Measurements from ENCODE around the gene BCAR1.
"Not testable (repeated sequence)": the region's sequence is repeated elsewhere in the genome, so short reads cannot be mapped to it uniquely, and the experiment has no call there.

Gene BCAR1

GRCh38 chr16:75272097-75272551 lies 20.7 kb upstream of the BCAR1 start:
- Histone ChIP-seq H3K9me3 (ENCODE audit: control insufficient read depth in 2 of 2, low read length in 2 of 2) (no peaks in the 10 kb centered on the region), H3K27me3 (ENCODE audit: control insufficient read depth in 1 of 2, insufficient read depth in 2 of 2, low read length in 2 of 2) (no peaks in the 10 kb centered on the region), H3K4me3 (ENCODE audit: low read length in 2 of 2) (no peak overlapping the region), H3K9ac (ENCODE audit: low read length in 2 of 2) (no peak overlapping the region), H3K27ac (ENCODE audit: low read length) (no peak overlapping the region), H3K36me3 (ENCODE audit: control insufficient read depth in 2 of 2, insufficient read depth in 2 of 2, low read length in 2 of 2) (no peaks in the 10 kb centered on the region), H3K4me1 (ENCODE audit: control insufficient read depth, insufficient read depth, low read length) (peaks cover 6% of the 10 kb centered on the region)

DNA sequence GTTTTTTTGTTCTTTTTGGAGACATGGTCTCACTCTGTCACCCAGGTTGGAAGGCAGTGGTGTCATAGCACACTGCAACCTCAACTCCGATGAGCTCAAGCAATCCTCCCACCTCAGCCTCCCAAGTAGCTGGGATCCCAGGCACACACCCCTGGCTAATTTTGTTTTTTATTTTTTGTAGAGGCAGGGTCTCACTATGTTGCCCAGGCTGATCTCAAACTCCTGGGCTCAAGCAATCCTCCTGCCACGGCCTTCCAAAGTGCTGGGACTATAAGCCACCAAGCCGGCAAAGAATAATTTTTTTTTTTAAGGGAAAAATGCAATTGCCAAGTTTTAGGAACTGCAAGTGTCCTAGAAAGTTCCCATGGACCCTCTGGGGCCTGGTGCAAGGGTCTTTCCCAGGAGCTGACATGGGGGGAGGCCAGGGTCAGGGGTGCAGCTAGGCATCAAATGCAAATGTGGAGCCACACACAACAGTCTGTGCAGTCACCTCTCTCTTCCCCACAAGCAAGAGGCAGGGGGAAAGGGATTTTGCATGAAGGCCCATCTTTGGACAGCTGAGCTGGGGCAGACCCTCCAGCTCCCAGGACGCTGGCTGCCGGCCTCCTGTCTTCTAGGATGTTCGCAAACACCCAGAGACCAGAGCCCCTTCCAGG lies 20.1 kb upstream of the BCAR1 start:
- H3K4me3 ChIP-seq (ENCODE audit: low read length in 2 of 2), result no peak overlapping the region
- peaks cover 7% of the 10 kb centered on the region for H3K4me1 ChIP-seq (ENCODE audit: control insufficient read depth, insufficient read depth, low read length)
- H3K36me3 ChIP-seq (ENCODE audit: control insufficient read depth in 2 of 2, insufficient read depth in 2 of 2, low read length in 2 of 2), result no peaks in the 10 kb centered on the region
- H3K27me3 ChIP-seq (ENCODE audit: control insufficient read depth in 1 of 2, insufficient read depth in 2 of 2, low read length in 2 of 2), result no peaks in the 10 kb centered on the region
- H3K9ac ChIP-seq (ENCODE audit: low read length in 2 of 2), result no peak overlapping the region
- H3K27ac ChIP-seq (ENCODE audit: low read length), result no peak overlapping the region
- no peaks in the 10 kb centered on the region for H3K9me3 ChIP-seq (ENCODE audit: control insufficient read depth in 2 of 2, low read length in 2 of 2)

DNA sequence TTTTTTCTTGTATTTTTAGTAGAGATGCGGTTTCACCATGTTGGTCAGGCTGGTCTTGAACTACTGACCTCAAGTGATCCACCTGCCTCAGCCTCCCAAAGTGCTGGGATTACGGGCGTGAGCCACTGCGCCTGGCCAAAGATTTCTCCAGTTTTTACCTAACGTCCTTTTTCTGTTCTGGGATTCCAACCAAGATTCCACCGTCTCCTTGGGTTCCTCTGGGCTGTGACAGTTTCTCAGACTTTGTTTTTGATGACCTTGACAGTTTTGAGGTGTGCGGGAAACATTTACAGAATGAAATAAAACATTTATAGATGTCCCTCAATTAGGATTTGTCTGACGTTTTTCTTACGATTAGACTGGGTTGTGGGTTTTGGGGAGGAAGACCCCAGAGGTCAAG lies 17.9 kb upstream of the BCAR1 start:
- H3K27me3 ChIP-seq (ENCODE audit: control insufficient read depth in 1 of 2, insufficient read depth in 2 of 2, low read length in 2 of 2); H3K9ac ChIP-seq (ENCODE audit: low read length in 2 of 2): not testable (repeated sequence)
- peaks cover 22% of the 10 kb centered on the region for H3K4me1 ChIP-seq (ENCODE audit: control insufficient read depth, insufficient read depth, low read length)

GRCh38 chr16:75267631-75268264 lies 16.3 kb upstream of the BCAR1 start:
- Histone ChIP-seq H3K4me3 (ENCODE audit: low read length in 2 of 2) (no peak overlapping the region), H3K36me3 (ENCODE audit: control insufficient read depth in 2 of 2, insufficient read depth in 2 of 2, low read length in 2 of 2) (no peaks in the 10 kb centered on the region), H3K27me3 (ENCODE audit: control insufficient read depth in 1 of 2, insufficient read depth in 2 of 2, low read length in 2 of 2) (no peaks in the 10 kb centered on the region), H3K27ac (ENCODE audit: low read length) (no peak overlapping the region), H3K4me1 (ENCODE audit: control insufficient read depth, insufficient read depth, low read length) (peaks cover 38% of the 10 kb centered on the region), H3K9ac (ENCODE audit: low read length in 2 of 2) (no peak overlapping the region), H3K9me3 (ENCODE audit: control insufficient read depth in 2 of 2, low read length in 2 of 2) (no peaks in the 10 kb centered on the region)

More for the DNA sequence above, 17.9 kb upstream of the BCAR1 start:
- not testable (repeated sequence) for H3K27ac ChIP-seq (ENCODE audit: low read length); H3K36me3 ChIP-seq (ENCODE audit: control insufficient read depth in 2 of 2, insufficient read depth in 2 of 2, low read length in 2 of 2); H3K4me3 ChIP-seq (ENCODE audit: low read length in 2 of 2); H3K9me3 ChIP-seq (ENCODE audit: control insufficient read depth in 2 of 2, low read length in 2 of 2)

DNA sequence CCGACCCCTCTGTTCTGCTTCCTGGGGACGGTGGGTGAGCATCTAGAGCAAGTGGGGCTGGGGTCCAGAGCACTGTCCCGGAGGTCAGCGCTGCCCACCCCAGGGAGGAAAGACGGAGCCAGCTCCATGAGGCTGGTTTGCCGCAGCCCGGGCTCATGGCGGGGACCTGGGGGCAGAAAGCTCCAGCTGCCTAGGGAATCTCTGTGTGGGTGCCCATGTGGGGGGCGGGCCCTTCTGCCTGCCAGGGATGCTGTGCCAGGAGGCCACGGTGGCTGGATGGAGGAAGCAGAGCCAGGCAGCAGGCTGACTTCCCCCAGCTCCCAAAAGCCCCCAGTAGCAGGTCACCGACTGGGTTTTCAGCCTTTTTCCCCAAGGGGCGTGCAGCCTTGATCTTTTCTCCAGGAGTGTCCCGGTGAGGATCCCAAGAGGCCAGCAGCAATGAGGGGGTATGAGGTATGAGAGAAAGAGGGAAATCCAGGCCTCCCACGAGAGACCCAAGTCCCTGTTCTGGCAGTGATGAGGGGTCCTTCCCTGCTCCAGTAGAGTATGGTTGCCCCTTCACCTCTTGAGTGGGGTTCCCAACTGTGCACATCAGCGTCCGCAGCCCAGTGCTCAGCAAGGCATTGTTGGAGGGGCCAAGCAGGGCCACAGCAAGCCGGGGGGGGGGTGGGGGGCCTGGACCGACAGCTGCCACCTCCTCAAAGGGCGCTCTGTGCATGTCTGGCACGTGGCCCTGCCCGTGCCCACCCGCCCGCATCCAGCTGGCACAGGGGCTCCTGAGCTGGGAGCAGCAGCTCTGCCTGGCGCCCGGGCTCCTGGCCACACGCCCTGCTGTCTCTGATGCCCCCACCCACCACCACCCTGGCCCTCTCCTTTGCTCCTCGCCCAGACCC lies 15.6 kb upstream of the BCAR1 start:
- peaks cover 46% of the 10 kb centered on the region for H3K4me1 ChIP-seq (ENCODE audit: control insufficient read depth, insufficient read depth, low read length)
- H3K9ac ChIP-seq (ENCODE audit: low read length in 2 of 2), result no peak overlapping the region
- H3K4me3 ChIP-seq (ENCODE audit: low read length in 2 of 2), result peak overlapping the region in 1 of 2 donors; percentile 89

GRCh38 chr16:75265911-75266701 lies 14.7 kb upstream of the BCAR1 start:
- Histone ChIP-seq H3K4me3 (ENCODE audit: low read length in 2 of 2) (peak overlapping the region; percentile 63 to 89), H3K27ac (ENCODE audit: low read length) (peak overlapping the region; percentile 64), H3K9ac (ENCODE audit: low read length in 2 of 2) (peak overlapping the region; percentile 75 to 99), H3K4me1 (ENCODE audit: control insufficient read depth, insufficient read depth, low read length) (peaks cover 54% of the 10 kb centered on the region), H3K36me3 (ENCODE audit: control insufficient read depth in 2 of 2, insufficient read depth in 2 of 2, low read length in 2 of 2) (no peaks in the 10 kb centered on the region), H3K9me3 (ENCODE audit: control insufficient read depth in 2 of 2, low read length in 2 of 2) (no peaks in the 10 kb centered on the region), H3K27me3 (ENCODE audit: control insufficient read depth in 1 of 2, insufficient read depth in 2 of 2, low read length in 2 of 2) (no peaks in the 10 kb centered on the region)

More for the DNA sequence above, 15.6 kb upstream of the BCAR1 start:
- Histone ChIP-seq H3K27ac (ENCODE audit: low read length) (no peak overlapping the region), H3K27me3 (ENCODE audit: control insufficient read depth in 1 of 2, insufficient read depth in 2 of 2, low read length in 2 of 2) (no peaks in the 10 kb centered on the region), H3K9me3 (ENCODE audit: control insufficient read depth in 2 of 2, low read length in 2 of 2) (no peaks in the 10 kb centered on the region), H3K36me3 (ENCODE audit: control insufficient read depth in 2 of 2, insufficient read depth in 2 of 2, low read length in 2 of 2) (no peaks in the 10 kb centered on the region)

GRCh38 chr16:75264999-75265910 lies 13.8 kb upstream of the BCAR1 start:
- Histone ChIP-seq H3K9me3 (ENCODE audit: control insufficient read depth in 2 of 2, low read length in 2 of 2) (no peaks in the 10 kb centered on the region), H3K27ac (ENCODE audit: low read length) (peak overlapping the region; percentile 85), H3K4me1 (ENCODE audit: control insufficient read depth, insufficient read depth, low read length) (peaks cover 59% of the 10 kb centered on the region), H3K9ac (ENCODE audit: low read length in 2 of 2) (peak overlapping the region; percentile 87 to 99), H3K27me3 (ENCODE audit: control insufficient read depth in 1 of 2, insufficient read depth in 2 of 2, low read length in 2 of 2) (no peaks in the 10 kb centered on the region), H3K36me3 (ENCODE audit: control insufficient read depth in 2 of 2, insufficient read depth in 2 of 2, low read length in 2 of 2) (no peaks in the 10 kb centered on the region), H3K4me3 (ENCODE audit: low read length in 2 of 2) (peak overlapping the region; percentile 89 to 90)

- H3K9ac ChIP-seq (ENCODE audit: low read length in 2 of 2), result peak overlapping the region; percentile 87 to 99
- H3K9me3 ChIP-seq (ENCODE audit: control insufficient read depth in 2 of 2, low read length in 2 of 2), result no peaks in the 10 kb centered on the region
- no peaks in the 10 kb centered on the region for H3K27me3 ChIP-seq (ENCODE audit: control insufficient read depth in 1 of 2, insufficient read depth in 2 of 2, low read length in 2 of 2)
- H3K36me3 ChIP-seq (ENCODE audit: control insufficient read depth in 2 of 2, insufficient read depth in 2 of 2, low read length in 2 of 2), result no peaks in the 10 kb centered on the region
- peak overlapping the region; percentile 85 for H3K27ac ChIP-seq (ENCODE audit: low read length)
- peaks cover 59% of the 10 kb centered on the region for H3K4me1 ChIP-seq (ENCODE audit: control insufficient read depth, insufficient read depth, low read length)
- H3K4me3 ChIP-seq (ENCODE audit: low read length in 2 of 2), result peak overlapping the region; percentile 89 to 90
Observed at GRCh38 chr16:75264457-75264998, 13.1 kb upstream of the BCAR1 start.

GRCh38 chr16:75263963-75264445 lies 12.6 kb upstream of the BCAR1 start:
- Histone ChIP-seq H3K4me1 (ENCODE audit: control insufficient read depth, insufficient read depth, low read length) (peaks cover 61% of the 10 kb centered on the region), H3K27ac (ENCODE audit: low read length) (peak overlapping the region; percentile 85), H3K36me3 (ENCODE audit: control insufficient read depth in 2 of 2, insufficient read depth in 2 of 2, low read length in 2 of 2) (no peaks in the 10 kb centered on the region)

More at GRCh38 chr16:75263963-75264445, 12.6 kb upstream of the BCAR1 start:
- Histone ChIP-seq H3K27me3 (ENCODE audit: control insufficient read depth in 1 of 2, insufficient read depth in 2 of 2, low read length in 2 of 2) (no peaks in the 10 kb centered on the region), H3K9me3 (ENCODE audit: control insufficient read depth in 2 of 2, low read length in 2 of 2) (no peaks in the 10 kb centered on the region), H3K9ac (ENCODE audit: low read length in 2 of 2) (peak overlapping the region; percentile 87 to 99), H3K4me3 (ENCODE audit: low read length in 2 of 2) (peak overlapping the region; percentile 89 to 90)

Data from stomach smooth muscle (tissue), 2 donors.